Smooth muscle cell (in vitro differentiated cells): ENCODE data around the gene TNKS1BP1. TPM values are rescaled to one million over a fixed set of nuclear protein-coding genes. Genes with fewer than 3 reads are reported as not detected.

Source experiments
- DNase-seq: peaks from one replicate; lab custom pipeline; 2025; ENCODE audit not compliant: unreplicated experiment; lab: John Stamatoyannopoulos, UW
- H2AFZ ChIP-seq: fragments of 200-600 bp; sonication (generic); 2 replicates; pipeline ENCODE4 v1.6.0; 2016; ENCODE audit warnings: antibody characterized with exemption, low read depth, mild to moderate bottlenecking
- H3F3A ChIP-seq: fragments of 200-600 bp; sonication (generic); 2 replicates; pipeline ENCODE4 v1.6.0; 2017; ENCODE audit warnings: antibody characterized with exemption, low read depth
- H3K27ac ChIP-seq: fragments of 200-600 bp; sonication (generic); 2 replicates; pipeline ENCODE4 v1.5.1; 2016; ENCODE audit warnings: low read depth, mild to moderate bottlenecking
- H3K27me3 ChIP-seq: fragments of 200-600 bp; sonication (generic); 2 replicates; pipeline ENCODE4 v1.6.1; 2016; ENCODE audit warnings: low read depth, mild to moderate bottlenecking
- H3K36me3 ChIP-seq: fragments of 200-600 bp; sonication (generic); 2 replicates; pipeline ENCODE4 v1.5.1; 2016; ENCODE audit warnings: low read depth
- H3K4me1 ChIP-seq: fragments of 200-600 bp; sonication (generic); 2 replicates; pipeline ENCODE4 v1.5.1; 2016; ENCODE audit warnings: low read depth
- H3K4me2 ChIP-seq: fragments of 200-600 bp; sonication (generic); 2 replicates; pipeline ENCODE4 v1.6.0; 2016; ENCODE audit warnings: mild to moderate bottlenecking
- H3K4me3 ChIP-seq: fragments of 200-600 bp; sonication (generic); 2 replicates; pipeline ENCODE4 v1.5.1; 2016; ENCODE audit warnings: mild to moderate bottlenecking
- H3K79me2 ChIP-seq: fragments of 200-600 bp; sonication (generic); 2 replicates; pipeline ENCODE4 v1.6.0; 2016; ENCODE audit warnings: low read depth, mild to moderate bottlenecking
- H3K9ac ChIP-seq: fragments of 200-600 bp; sonication (generic); 2 replicates; pipeline ENCODE4 v1.6.0; 2016; ENCODE audit warnings: low read depth
- H3K9me3 ChIP-seq: fragments of 200-600 bp; sonication (generic); replicated peaks from 2 replicates; pipeline ENCODE4 v1.5.1; 2016; ENCODE audit warnings: low read depth
- H4K20me1 ChIP-seq: fragments of 200-600 bp; sonication (generic); 2 replicates; pipeline ENCODE4 v1.6.0; 2016; ENCODE audit warnings: low read depth
- CTCF ChIP-seq: fragments of 200-600 bp; sonication (generic); IDR thresholded peaks from 2 replicates; pipeline ENCODE4 v1.5.1; 2017; ENCODE audit warnings: borderline replicate concordance, mild to moderate bottlenecking, antibody characterized with exemption; ENCODE audit not compliant: insufficient read depth, poor library complexity, severe bottlenecking
- WGBS: methylation state at CpG from one replicate; pipeline ENCODE4 v1.1.7; 2016; ENCODE audit warnings: low lambda C conversion rate; 5-methylcytosine and 5-hydroxymethylcytosine counted together
- polyA plus RNA-seq: library from polyadenylated mRNA; unstranded; fragments of >200 nt; fragmentation: Nextera tagmentation; extraction: Ambion mirVana; gene quantifications from 2 replicates; pipeline ENCODE4 v1.2.1, GENCODE V29; 2016
- total RNA-seq: library from RNA; depleted of rRNA; stranded (reverse); fragments of >200 nt; gene quantifications from 2 replicates; pipeline ENCODE4 v1.2.3, GENCODE V29; 2014

Gene TNKS1BP1
- total and polyA plus RNA-seq, 2 experiments from 2014 or later, result 46.3 to 86.3 TPM

- H3K27ac ChIP-seq, result no peak overlapping the region
- no peaks in the 10 kb centered on the region for H4K20me1 ChIP-seq
- no peak overlapping the region for H3K4me3 ChIP-seq
- no peaks in the 10 kb centered on the region for H3K9me3 ChIP-seq
- no peaks in the 10 kb centered on the region for H3K27me3 ChIP-seq
- no peak overlapping the region for H2AFZ ChIP-seq
- peaks cover 35% of the 10 kb centered on the region for H3K4me1 ChIP-seq
- no peak overlapping the region for H3K4me2 ChIP-seq
- no peaks in the 10 kb centered on the region for H3K79me2 ChIP-seq
- no peak overlapping the region for H3K9ac ChIP-seq
- H3K36me3 ChIP-seq, result no peaks in the 10 kb centered on the region
- 91% methylated on average over 6 of the region's 6 CpGs for WGBS
- TF ChIP-seq CTCF, result no peak
- DNase-seq, result no peak
- H3F3A ChIP-seq, result peaks cover 17% of the 10 kb centered on the region
Observed at GRCh38 chr11:57354699-57355098, 29.9 kb upstream of the TNKS1BP1 start.

- H3K36me3 ChIP-seq, result no peaks in the 10 kb centered on the region
- no peak overlapping the region for H3K27ac ChIP-seq
- no peak overlapping the region for H3K4me2 ChIP-seq
- H3K4me1 ChIP-seq, result peaks cover 31% of the 10 kb centered on the region
- no peak for TF ChIP-seq CTCF
- no peak overlapping the region for H3K4me3 ChIP-seq
- peaks cover 17% of the 10 kb centered on the region for H3F3A ChIP-seq
- 81% methylated on average over 4 of the region's 4 CpGs for WGBS
- DNase-seq, result no peak
- no peaks in the 10 kb centered on the region for H3K9me3 ChIP-seq
- H3K9ac ChIP-seq, result no peak overlapping the region
- H4K20me1 ChIP-seq, result no peaks in the 10 kb centered on the region
- H3K27me3 ChIP-seq, result no peaks in the 10 kb centered on the region
- H2AFZ ChIP-seq, result no peak overlapping the region
- H3K79me2 ChIP-seq, result no peaks in the 10 kb centered on the region
Observed at GRCh38 chr11:57353852-57354251, 29.1 kb upstream of the TNKS1BP1 start.

GRCh38 chr11:57353446-57353845 is 28.7 kb upstream of the TNKS1BP1 start:
- TF ChIP-seq CTCF, result no peak

GRCh38 chr11:57353036-57353435 is 28.3 kb upstream of the TNKS1BP1 start:
- H3K27ac ChIP-seq, result no peak overlapping the region
- H3K4me1 ChIP-seq, result peaks cover 24% of the 10 kb centered on the region
- H3K4me3 ChIP-seq, result no peak overlapping the region
- peaks cover 9% of the 10 kb centered on the region for H3F3A ChIP-seq
- TF ChIP-seq CTCF, result no peak
- H4K20me1 ChIP-seq, result no peaks in the 10 kb centered on the region
- no peak overlapping the region for H2AFZ ChIP-seq
- no peaks in the 10 kb centered on the region for H3K79me2 ChIP-seq
- 61% methylated on average over 5 of the region's 5 CpGs for WGBS
- no peak for DNase-seq
- H3K4me2 ChIP-seq, result no peak overlapping the region
- H3K27me3 ChIP-seq, result no peaks in the 10 kb centered on the region
- H3K9me3 ChIP-seq, result no peaks in the 10 kb centered on the region
- no peaks in the 10 kb centered on the region for H3K36me3 ChIP-seq
- no peak overlapping the region for H3K9ac ChIP-seq

More at GRCh38 chr11:57353446-57353845, 28.7 kb upstream of the TNKS1BP1 start:
- Histone ChIP-seq H3K36me3 (no peaks in the 10 kb centered on the region), H3F3A (peaks cover 13% of the 10 kb centered on the region), H3K9ac (no peak overlapping the region), H3K27me3 (no peaks in the 10 kb centered on the region), H3K4me2 (no peak overlapping the region), H3K79me2 (no peaks in the 10 kb centered on the region), H2AFZ (no peak overlapping the region), H3K4me3 (no peak overlapping the region), H3K9me3 (no peaks in the 10 kb centered on the region), H3K27ac (no peak overlapping the region), H4K20me1 (no peaks in the 10 kb centered on the region), H3K4me1 (peaks cover 27% of the 10 kb centered on the region)
- WGBS, result 69% methylated on average over 4 of the region's 4 CpGs
- no peak for DNase-seq
